ENCODE measurements around the gene SGK1. TPM values are rescaled to one million over a fixed set of nuclear protein-coding genes. Genes with fewer than 3 reads are reported as not detected.
A peak's percentile ranks its signal among the peaks of the same experiment; 100 is the strongest.

The SGK1 gene
- total RNA-seq, 5 donors from 2014 or later (not counting 1 experiment from before 2014, with no cell fraction given): 18.9 to 165 (median 37.1) TPM

- CTCF ChIA-PET: no interaction called here
- peaks cover 4% of the 10 kb centered on the region for H3K36me3 Mint-ChIP-seq
- peaks cover 21 to 30% (median 22%) of the 10 kb centered on the region in 3 donors for H3K4me1 Mint-ChIP-seq
- H3K27ac ChIP-seq (ENCODE audit: low read length): no peak overlapping the region
- no peak overlapping the region for H3K4me3 ChIP-seq (ENCODE audit: control insufficient read depth in 1 of 2, extremely low read depth in 1 of 2, low read length in 1 of 2)
- no peak overlapping the region for H3K4me3 Mint-ChIP-seq
- DNase-seq (no peak), ATAC-seq (replicated peaks in 1 of 4) (no peak)
- POLR2A ChIA-PET: no interaction called here
- no CpG with 5 or more reads among the region's 3 CpGs for WGBS (ENCODE audit: insufficient coverage)
- H3K36me3 ChIP-seq (ENCODE audit: control insufficient read depth in 2 of 2, extremely low read depth in 1 of 2, insufficient read depth in 1 of 2, low read length in 1 of 2): no peaks in the 10 kb centered on the region
- no peak overlapping the region for H3K27ac Mint-ChIP-seq
- no peaks in the 10 kb centered on the region for H3K27me3 Mint-ChIP-seq
- H3K27me3 ChIP-seq (replicated peaks in 1 of 2; ENCODE audit: control insufficient read depth in 2 of 2, extremely low read depth in 1 of 2, insufficient read depth in 2 of 2, low read length in 1 of 2): no peaks in the 10 kb centered on the region
- peaks cover 8% of the 10 kb centered on the region in 2 experiments for H3K4me1 ChIP-seq (ENCODE audit: control insufficient read depth in 1 of 2, extremely low read depth in 1 of 2, insufficient read depth in 2 of 2, low read length in 2 of 2)
- H3K9me3 Mint-ChIP-seq: peaks cover 0 to 12% (median 9%) of the 10 kb centered on the region in 3 donors
- H3K9me3 ChIP-seq: no peaks in the 10 kb centered on the region
Observed at GRCh38 chr6:134356405-134356804, 38.5 kb upstream of the SGK1 start.

GRCh38 chr6:134352786-134353480, 35.0 kb upstream of the SGK1 start:
- peak overlapping the region in 1 of 2 donors; percentile 46 for H3K27ac Mint-ChIP-seq
- H3K4me3 Mint-ChIP-seq: peak overlapping the region in 1 of 3 donors; percentile 85
- peaks cover 4% of the 10 kb centered on the region for H3K36me3 Mint-ChIP-seq
- WGBS (ENCODE audit: insufficient coverage): 88% methylated on average over 1 of the region's 4 CpGs
- CTCF ChIA-PET: interaction anchor here (0.8 to 2.9 kb wide), 5 partner anchors 13 to 469 kb away, joined by 3 to 8 read pairs (median 4); no protein-coding TSS in a partner anchor
- H3K27me3 Mint-ChIP-seq: no peaks in the 10 kb centered on the region
- peaks cover 0 to 12% (median 9%) of the 10 kb centered on the region in 3 donors for H3K9me3 Mint-ChIP-seq
- DNase-seq (no peak), ATAC-seq (replicated peaks in 1 of 4) (no peak)
- no peaks in the 10 kb centered on the region for H3K9me3 ChIP-seq
- H3K4me1 ChIP-seq (ENCODE audit: control insufficient read depth in 1 of 2, extremely low read depth in 1 of 2, insufficient read depth in 2 of 2, low read length in 2 of 2): peaks cover 9 to 11% of the 10 kb centered on the region in 2 experiments
- H3K27ac ChIP-seq (ENCODE audit: low read length): no peak overlapping the region
- POLR2A ChIA-PET: no interaction called here
- peaks cover 26 to 34% (median 26%) of the 10 kb centered on the region in 3 donors for H3K4me1 Mint-ChIP-seq
- no peaks in the 10 kb centered on the region for H3K36me3 ChIP-seq (ENCODE audit: control insufficient read depth in 2 of 2, extremely low read depth in 1 of 2, insufficient read depth in 1 of 2, low read length in 1 of 2)
- H3K4me3 ChIP-seq (ENCODE audit: control insufficient read depth in 1 of 2, extremely low read depth in 1 of 2, low read length in 1 of 2): no peak overlapping the region
- H3K27me3 ChIP-seq (replicated peaks in 1 of 2; ENCODE audit: control insufficient read depth in 2 of 2, extremely low read depth in 1 of 2, insufficient read depth in 2 of 2, low read length in 1 of 2): no peaks in the 10 kb centered on the region

GRCh38 chr6:134351615-134352474, 33.9 kb upstream of the SGK1 start:
- peak in 6 of 35 experiments; percentile 2 to 32 (median 6) for DNase-seq

GRCh38 chr6:134347885-134348805, 30.2 kb upstream of the SGK1 start:
- no peak for ATAC-seq (replicated peaks in 1 of 4)
- no peak overlapping the region for H3K4me3 ChIP-seq (ENCODE audit: control insufficient read depth in 1 of 2, extremely low read depth in 1 of 2, low read length in 1 of 2)
- ChIA-PET CTCF (no interaction called here), POLR2A (no interaction called here)
- H3K9me3 ChIP-seq: no peaks in the 10 kb centered on the region
- H3K4me3 Mint-ChIP-seq: no peak overlapping the region
- no peak for DNase-seq
- H3K27me3 ChIP-seq (replicated peaks in 1 of 2; ENCODE audit: control insufficient read depth in 2 of 2, extremely low read depth in 1 of 2, insufficient read depth in 2 of 2, low read length in 1 of 2): no peaks in the 10 kb centered on the region
- peaks cover 9 to 14% of the 10 kb centered on the region in 2 experiments for H3K4me1 ChIP-seq (ENCODE audit: control insufficient read depth in 1 of 2, extremely low read depth in 1 of 2, insufficient read depth in 2 of 2, low read length in 2 of 2)
- H3K27ac Mint-ChIP-seq: no peak overlapping the region
- H3K9me3 Mint-ChIP-seq: peaks cover 0 to under 1% (median 0%) of the 10 kb centered on the region in 3 donors
- H3K36me3 ChIP-seq (ENCODE audit: control insufficient read depth in 2 of 2, extremely low read depth in 1 of 2, insufficient read depth in 1 of 2, low read length in 1 of 2): no peaks in the 10 kb centered on the region
- H3K27ac ChIP-seq (ENCODE audit: low read length): no peak overlapping the region
- no peaks in the 10 kb centered on the region for H3K27me3 Mint-ChIP-seq
- WGBS (ENCODE audit: insufficient coverage): 95% methylated on average over 15 of the region's 22 CpGs
- peaks cover 28 to 31% (median 29%) of the 10 kb centered on the region in 3 donors for H3K4me1 Mint-ChIP-seq
- H3K36me3 Mint-ChIP-seq: no peaks in the 10 kb centered on the region

More at GRCh38 chr6:134351615-134352474, 33.9 kb upstream of the SGK1 start:
- Histone ChIP-seq H3K36me3 (ENCODE audit: control insufficient read depth in 2 of 2, extremely low read depth in 1 of 2, insufficient read depth in 1 of 2, low read length in 1 of 2) (no peaks in the 10 kb centered on the region), H3K27me3 (replicated peaks in 1 of 2; ENCODE audit: control insufficient read depth in 2 of 2, extremely low read depth in 1 of 2, insufficient read depth in 2 of 2, low read length in 1 of 2) (no peaks in the 10 kb centered on the region), H3K27ac (ENCODE audit: low read length) (peak overlapping the region; percentile 63), H3K4me1 (ENCODE audit: control insufficient read depth in 1 of 2, extremely low read depth in 1 of 2, insufficient read depth in 2 of 2, low read length in 2 of 2) (peaks cover 9 to 11% of the 10 kb centered on the region in 2 experiments), H3K9me3 (no peaks in the 10 kb centered on the region), H3K4me3 (ENCODE audit: control insufficient read depth in 1 of 2, extremely low read depth in 1 of 2, low read length in 1 of 2) (peak overlapping the region; percentile 1 to 24)
- peaks cover 4% of the 10 kb centered on the region for H3K36me3 Mint-ChIP-seq
- CTCF ChIA-PET: interaction anchor here (0.6 to 2.9 kb wide), 8 partner anchors 12 to 470 kb away, joined by 3 to 8 read pairs (median 4); no protein-coding TSS in a partner anchor
- ATAC-seq (replicated peaks in 1 of 4): peak; percentile 77 to 80 (median 80)
- 63% methylated on average over 3 of the region's 7 CpGs for WGBS (ENCODE audit: insufficient coverage)
- POLR2A ChIA-PET: interaction anchor here (0.6 to 1.1 kb wide), 3 partner anchors 9 to 113 kb away, joined by 4 to 7 read pairs (median 7); no protein-coding TSS in a partner anchor
- H3K27me3 Mint-ChIP-seq: no peaks in the 10 kb centered on the region
- H3K27ac Mint-ChIP-seq: peak overlapping the region; percentile 93 to 98
- peaks cover 0 to 12% (median 9%) of the 10 kb centered on the region in 3 donors for H3K9me3 Mint-ChIP-seq
- peak overlapping the region; percentile 69 to 85 (median 77) for H3K4me3 Mint-ChIP-seq
- peaks cover 26 to 35% (median 27%) of the 10 kb centered on the region in 3 donors for H3K4me1 Mint-ChIP-seq

GRCh38 chr6:134346932-134347545, 29.1 kb upstream of the SGK1 start:
- WGBS (ENCODE audit: insufficient coverage): 100% methylated on average over 1 of the region's 7 CpGs
- DNase-seq: no peak
- no peaks in the 10 kb centered on the region for H3K27me3 Mint-ChIP-seq
- CTCF ChIA-PET: no interaction called here
- no peaks in the 10 kb centered on the region for H3K36me3 Mint-ChIP-seq
- ATAC-seq (replicated peaks in 1 of 4): no peak
- POLR2A ChIA-PET: interaction anchor here in 1 of 2 donors (0.7 kb wide), 1 partner anchor 190 kb away, joined by 3 read pairs; no protein-coding TSS in a partner anchor
- H3K4me3 ChIP-seq (ENCODE audit: control insufficient read depth in 1 of 2, extremely low read depth in 1 of 2, low read length in 1 of 2): no peak overlapping the region
- H3K9me3 ChIP-seq: no peaks in the 10 kb centered on the region
- H3K4me3 Mint-ChIP-seq: no peak overlapping the region
- peaks cover 18 to 20% (median 19%) of the 10 kb centered on the region in 3 donors for H3K4me1 Mint-ChIP-seq
- no peak overlapping the region for H3K27ac Mint-ChIP-seq
- H3K27me3 ChIP-seq (replicated peaks in 1 of 2; ENCODE audit: control insufficient read depth in 2 of 2, extremely low read depth in 1 of 2, insufficient read depth in 2 of 2, low read length in 1 of 2): no peaks in the 10 kb centered on the region
- no peaks in the 10 kb centered on the region for H3K36me3 ChIP-seq (ENCODE audit: control insufficient read depth in 2 of 2, extremely low read depth in 1 of 2, insufficient read depth in 1 of 2, low read length in 1 of 2)
- H3K9me3 Mint-ChIP-seq: peaks cover 0 to 5% (median 0%) of the 10 kb centered on the region in 3 donors
- H3K4me1 ChIP-seq (ENCODE audit: control insufficient read depth in 1 of 2, extremely low read depth in 1 of 2, insufficient read depth in 2 of 2, low read length in 2 of 2): peaks cover 6 to 9% of the 10 kb centered on the region in 2 experiments
- no peak overlapping the region for H3K27ac ChIP-seq (ENCODE audit: low read length)

All from T-cell (primary cell).